ENCODE results near the gene PALD1. TPM values are rescaled to one million over a fixed set of nuclear protein-coding genes. Genes with fewer than 3 reads are reported as not detected.

Gene PALD1
- total and polyA plus RNA-seq, 12 donors: 2.0 to 16.2 (median 7.4) TPM

- Histone ChIP-seq H3K27ac (no peak overlapping the region), H3K36me3 (replicated peaks in 1 of 2) (peaks cover 0 to 18% of the 10 kb centered on the region in 2 donors), H3K4me3 (no peak overlapping the region), H3K4me1 (replicated peaks in 1 of 2) (peaks cover 8 to 18% of the 10 kb centered on the region in 2 donors), H3K9me3 (replicated peaks in 1 of 3) (no peaks in the 10 kb centered on the region), H3K27me3 (no peaks in the 10 kb centered on the region)
- WGBS, 4 donors: 70 to 75% (median 72%) methylated on average over 6 of the region's 6 CpGs
- intact Hi-C loops (cut with DNase I): no loop called here
- no peak for TF ChIP-seq POLR2A (IDR thresholded peaks at IDR 0.05)
- no peak for DNase-seq
Observed at GRCh38 chr10:70432561-70433263, 45.9 kb upstream of the PALD1 start.

GRCh38 chr10:70433581-70434280 lies 44.8 kb upstream of the PALD1 start:
- Histone ChIP-seq H3K4me3 (no peak overlapping the region), H3K27me3 (no peaks in the 10 kb centered on the region), H3K27ac (no peak overlapping the region), H3K4me1 (replicated peaks in 1 of 2) (peaks cover 8 to 18% of the 10 kb centered on the region in 2 donors), H3K36me3 (replicated peaks in 1 of 2) (peaks cover 0 to 8% of the 10 kb centered on the region in 2 donors), H3K9me3 (replicated peaks in 1 of 3) (no peaks in the 10 kb centered on the region)
- TF ChIP-seq CTCF (IDR thresholded peaks at IDR 0.05) (no peak), POLR2A (IDR thresholded peaks at IDR 0.05) (no peak)
- 82 to 85% (median 84%) methylated on average over 8 to 9 of the region's 9 CpGs for WGBS, 4 donors
- DNase-seq: no peak
- intact Hi-C loops (cut with DNase I): no loop called here

GRCh38 chr10:70435241-70436085 lies 43.1 kb upstream of the PALD1 start:
- no peaks in the 10 kb centered on the region for H3K9me3 ChIP-seq (replicated peaks in 1 of 3)
- intact Hi-C loops (cut with DNase I): no loop called here
- H3K36me3 ChIP-seq (replicated peaks in 1 of 2): no peaks in the 10 kb centered on the region
- 89 to 93% (median 91%) methylated on average over 7 to 19 of the region's 19 CpGs for whole genome bisulfite sequencing, 4 donors
- H3K27me3 ChIP-seq: peaks cover 7% of the 10 kb centered on the region
- no peak overlapping the region for H3K4me3 ChIP-seq
- no peak for DNase-seq
- H3K27ac ChIP-seq: no peak overlapping the region
- TF ChIP-seq POLR2A (IDR thresholded peaks at IDR 0.05) (no peak), CTCF (IDR thresholded peaks at IDR 0.05) (no peak)
- peaks cover 2 to 11% of the 10 kb centered on the region in 2 donors for H3K4me1 ChIP-seq (replicated peaks in 1 of 2)

- peaks cover 9 to 14% of the 10 kb centered on the region in 2 donors for H3K4me1 ChIP-seq (replicated peaks in 1 of 2)
- no peak for TF ChIP-seq CTCF (IDR thresholded peaks at IDR 0.05)
- no peak for TF ChIP-seq POLR2A (IDR thresholded peaks at IDR 0.05)
- H3K27me3 ChIP-seq: peaks cover 29% of the 10 kb centered on the region
- 61 to 68% (median 64%) methylated on average over 5 of the region's 5 CpGs for WGBS, 4 donors
- DNase-seq: no peak
- H3K9me3 ChIP-seq (replicated peaks in 1 of 3): no peaks in the 10 kb centered on the region
- H3K27ac ChIP-seq: no peak overlapping the region
- H3K4me3 ChIP-seq: no peak overlapping the region
- intact Hi-C loops (cut with DNase I): no loop called here
- H3K36me3 ChIP-seq (replicated peaks in 1 of 2): no peaks in the 10 kb centered on the region
Observed at GRCh38 chr10:70437721-70438120, 40.8 kb upstream of the PALD1 start.

Measured in adrenal gland (tissue), 12 donors.